Adrenal gland (tissue), 5 donors: ENCODE measurements around the gene ARHGAP12.

ENCODE experiments used
- POLR2A ChIP-seq, 2 donors: fragments of 450-650 bp; IDR thresholded peaks; one replicate each; pipeline ENCODE4 v1.6.1; 2017; ENCODE audit warnings: antibody characterized with exemption in 2 of 2, mild to moderate bottlenecking in 2 of 2, moderate library complexity in 1 of 2
- TF ChIP-seq, protein P1 (sequence below), 6 experiments: fragments of 450-650 bp in 4 of 6; fragments of 200-600 bp in 2 of 6; sonication (generic) in 1 of 6; IDR thresholded peaks; 1 replicate in 5 of 6; 2 replicates in 1 of 6; pipeline versions ENCODE4 v1.5.1 to v1.8.0; 2016 to 2021; ENCODE audit warnings: antibody characterized with exemption in 6 of 6, mild to moderate bottlenecking in 2 of 6, moderate library complexity in 1 of 6
- donor health status: DM: no; HTN: no; CAD: no.

DNA sequence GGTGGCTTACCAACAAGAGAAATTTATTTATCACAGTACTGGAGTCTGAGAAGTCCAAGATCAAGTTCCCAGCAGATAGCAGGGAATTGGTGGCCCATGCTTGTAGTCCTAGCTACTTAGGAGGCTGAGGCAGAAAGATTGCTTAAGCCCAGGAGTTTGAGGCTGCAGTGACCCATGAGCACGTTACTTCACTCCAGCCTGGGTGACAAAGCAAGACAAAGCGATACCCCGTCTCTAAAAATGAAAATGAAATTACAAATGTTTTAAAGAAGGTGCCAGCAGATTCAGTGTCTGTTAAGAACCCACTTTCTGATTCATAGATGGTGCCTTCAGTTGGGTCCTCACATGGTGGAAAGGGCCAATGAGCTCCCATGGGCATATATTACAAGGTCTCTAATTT lies 20.6 kb upstream of the ARHGAP12 start:
- TF ChIP-seq, protein P1, sequence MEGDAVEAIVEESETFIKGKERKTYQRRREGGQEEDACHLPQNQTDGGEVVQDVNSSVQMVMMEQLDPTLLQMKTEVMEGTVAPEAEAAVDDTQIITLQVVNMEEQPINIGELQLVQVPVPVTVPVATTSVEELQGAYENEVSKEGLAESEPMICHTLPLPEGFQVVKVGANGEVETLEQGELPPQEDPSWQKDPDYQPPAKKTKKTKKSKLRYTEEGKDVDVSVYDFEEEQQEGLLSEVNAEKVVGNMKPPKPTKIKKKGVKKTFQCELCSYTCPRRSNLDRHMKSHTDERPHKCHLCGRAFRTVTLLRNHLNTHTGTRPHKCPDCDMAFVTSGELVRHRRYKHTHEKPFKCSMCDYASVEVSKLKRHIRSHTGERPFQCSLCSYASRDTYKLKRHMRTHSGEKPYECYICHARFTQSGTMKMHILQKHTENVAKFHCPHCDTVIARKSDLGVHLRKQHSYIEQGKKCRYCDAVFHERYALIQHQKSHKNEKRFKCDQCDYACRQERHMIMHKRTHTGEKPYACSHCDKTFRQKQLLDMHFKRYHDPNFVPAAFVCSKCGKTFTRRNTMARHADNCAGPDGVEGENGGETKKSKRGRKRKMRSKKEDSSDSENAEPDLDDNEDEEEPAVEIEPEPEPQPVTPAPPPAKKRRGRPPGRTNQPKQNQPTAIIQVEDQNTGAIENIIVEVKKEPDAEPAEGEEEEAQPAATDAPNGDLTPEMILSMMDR (IDR thresholded peaks at IDR 0.05), result no peak
- TF ChIP-seq POLR2A (IDR thresholded peaks at IDR 0.05), result no peak
